A549 (cell line): ENCODE measurements around the gene PRMT3. TPM values are rescaled to one million over a fixed set of nuclear protein-coding genes. Genes with fewer than 3 reads are reported as not detected.

Source experiments
- ATAC-seq, 2 experiments: fragments of 200-7000 bp in 1 of 2; fragments of >200 bp in 1 of 2; cut with Nextera tagmentation in 1 of 2; cut with Tn5 transposase in 1 of 2; 3 replicates each; pipeline versions ENCODE4 v1.8.0 to v1.9.1; 2018 to 2020; ENCODE audit warnings: mild to moderate bottlenecking in 1 of 2, moderate library complexity in 1 of 2
- CTCF ChIA-PET: fragments of 300-600 bp; sonication (Branson Sonifier 250); formaldehyde crosslinking; extraction: SDS; loops from one replicate; lab custom pipeline; 2021; ENCODE audit warnings: antibody characterized with exemption, inconsistent platforms; lab: Yijun Ruan, JAX
- POLR2A ChIA-PET: fragments of 350-600 bp; formaldehyde crosslinking; extraction: SDS; loops from one replicate; lab custom pipeline; 2021; ENCODE audit warnings: antibody characterized with exemption, inconsistent platforms; lab: Yijun Ruan, JAX
- DNase-seq, 2 experiments: peaks; one replicate each; pipeline versions ENCODE4 v3.0.0 to v3.0.0-alpha.2; 2011 to 2016; ENCODE audit warnings: low read depth in 1 of 2, low spot score in 1 of 2
- FAIRE-seq: peaks from 2 replicates; lab custom pipeline; 2011; peaks lifted over from hg19 to GRCh38; lab: Jason Lieb, UNC
- H3K27ac ChIP-seq, 2 experiments: fragments of >200 bp; sonication (Bioruptor Twin); formaldehyde crosslinking; 3 replicates each; pipeline ENCODE4 v1.5.1; 2016 to 2017
- H3K4me1 ChIP-seq: fragments of >200 bp; sonication (Bioruptor Twin); formaldehyde crosslinking; 3 replicates; pipeline ENCODE4 v1.6.1; 2016
- H3K4me2 ChIP-seq: fragments of >200 bp; sonication (Bioruptor Twin); formaldehyde crosslinking; 3 replicates; pipeline ENCODE4 v1.6.1; 2016
- H3K4me3 ChIP-seq: fragments of >200 bp; sonication (Bioruptor Twin); formaldehyde crosslinking; 3 replicates; pipeline ENCODE4 v1.5.1; 2016
- H3K9me3 ChIP-seq: fragments of >200 bp; sonication (Bioruptor Twin); formaldehyde crosslinking; 3 replicates; pipeline ENCODE4 v1.6.1; 2016
- BCL3 ChIP-seq: fragments of >200 bp; sonication (Bioruptor Twin); formaldehyde crosslinking; IDR thresholded peaks from 3 replicates; pipeline ENCODE4 v1.6.1; 2016
- CHD2 ChIP-seq: fragments of 150-350 bp; IDR thresholded peaks from 2 replicates; pipeline ENCODE4 v1.6.1; 2014; ENCODE audit warnings: low read length; ENCODE audit not compliant: partially characterized antibody
- E2F6 ChIP-seq: IDR thresholded peaks from 2 replicates; pipeline ENCODE4 v1.6.1; 2012; ENCODE audit warnings: low read depth, borderline replicate concordance
- EHMT2 ChIP-seq: fragments of 200-600 bp; sonication (generic); IDR thresholded peaks from 2 replicates; pipeline ENCODE4 v1.6.1; 2016; ENCODE audit warnings: antibody characterized with exemption, low read depth, mild to moderate bottlenecking, moderate library complexity
- FOSB ChIP-seq: fragments of 250-450 bp; sonication (Bioruptor Pico); IDR thresholded peaks from 2 replicates; pipeline ENCODE4 v1.5.0; 2020; ENCODE audit warnings: mild to moderate bottlenecking, moderate library complexity
- FOSL2 ChIP-seq, 2 experiments: fragments of 450-650 bp in 1 of 2; fragments of >200 bp in 1 of 2; sonication (Bioruptor Twin) in 1 of 2; formaldehyde crosslinking; IDR thresholded peaks; 2 replicates each; pipeline versions ENCODE4 v1.5.0 to v1.6.1; 2016 to 2020; ENCODE audit warnings: mild to moderate bottlenecking in 1 of 2, moderate library complexity in 1 of 2
- HMGXB4 ChIP-seq: fragments of 250-450 bp; sonication (Bioruptor Pico); IDR thresholded peaks from 2 replicates; pipeline ENCODE4 v1.5.0; 2021; ENCODE audit warnings: mild to moderate bottlenecking, moderate library complexity, borderline replicate concordance
- HOXB13 ChIP-seq: fragments of 250-450 bp; sonication (Bioruptor Pico); IDR thresholded peaks from 2 replicates; pipeline ENCODE4 v1.5.0; 2020; ENCODE audit warnings: low read depth, mild to moderate bottlenecking, moderate library complexity
- MYC ChIP-seq: IDR thresholded peaks from 2 replicates; pipeline ENCODE4 v1.6.1; 2012; ENCODE audit warnings: mild to moderate bottlenecking, inconsistent platforms, low read length, improper control_type of control experiment, borderline replicate concordance
- RARB ChIP-seq: fragments of 250-450 bp; sonication (Bioruptor Pico); IDR thresholded peaks from 2 replicates; pipeline ENCODE4 v1.8.0; 2021; ENCODE audit warnings: mild to moderate bottlenecking, moderate library complexity
- REST ChIP-seq: fragments of 200-600 bp; sonication (generic); IDR thresholded peaks from 2 replicates; pipeline ENCODE4 v1.6.1; 2016; ENCODE audit warnings: antibody characterized with exemption, mild to moderate bottlenecking, moderate library complexity
- RFX5 ChIP-seq: fragments of 450-650 bp; IDR thresholded peaks from 2 replicates; pipeline ENCODE4 v1.7.1; 2014; ENCODE audit warnings: antibody characterized with exemption, mild to moderate bottlenecking, moderate library complexity
- RNF2 ChIP-seq: fragments of 200-600 bp; sonication (generic); IDR thresholded peaks from 2 replicates; pipeline ENCODE4 v1.6.1; 2016; ENCODE audit warnings: low read depth, mild to moderate bottlenecking, antibody characterized with exemption, moderate library complexity, borderline replicate concordance
- SREBF2 ChIP-seq: fragments of 450-650 bp; IDR thresholded peaks from 2 replicates; pipeline ENCODE4 v1.6.1; 2014; ENCODE audit warnings: mild to moderate bottlenecking, moderate library complexity
- TFCP2L1 ChIP-seq: fragments of 250-450 bp; sonication (Bioruptor Pico); IDR thresholded peaks from 2 replicates; pipeline ENCODE4 v1.5.0; 2021; ENCODE audit warnings: mild to moderate bottlenecking
- WGBS: methylation state at CpG from one replicate; pipeline ENCODE4 v1.1.6; 2017; ENCODE audit errors: missing lambda C conversion rate; 5-methylcytosine and 5-hydroxymethylcytosine counted together
- polyA plus RNA-seq, 4 experiments: library from polyadenylated mRNA; depleted of rRNA in 3 of 4; stranded (reverse); fragments of >200 nt; fragmentation: RNase III in 1 of 4; extraction: RNeasy Plus Mini Kit Qiagen cat#74134 plus additional on column Dnase treatment in 1 of 4; gene quantifications; 2 replicates in 3 of 4; 3 replicates in 1 of 4; pipeline ENCODE4 v1.2.3, GENCODE V29; 2011 to 2017

Gene PRMT3
- polyA plus RNA-seq, 2 of the 4 experiments (the other 2 are of a cell fraction): 34.6 to 53.9 TPM

- no peak overlapping the region for H3K27ac ChIP-seq
Measured at GRCh38 chr11:20467487-20468185, 80.1 kb downstream of the PRMT3 start.

More at GRCh38 chr11:20467487-20468185, 80.1 kb downstream of the PRMT3 start:
- ATAC-seq: no peak
- no peak for DNase-seq
- ChIA-PET POLR2A (no interaction called here), CTCF (interaction anchor here (0.7 kb wide), 1 partner anchor 143 kb away, joined by 3 read pairs; no protein-coding TSS in a partner anchor)
- Histone ChIP-seq H3K4me1 (no peaks in the 10 kb centered on the region), H3K4me3 (no peak overlapping the region), H3K4me2 (no peak overlapping the region), H3K9me3 (0 out of 3 replicates have a peak, but pooled peaks cover 2% of the 10 kb centered on the region)
- no peak for FAIRE-seq
- 83% methylated on average over 6 of the region's 6 CpGs for WGBS
- TF ChIP-seq HMGXB4 (CRISPR knock-in tag) (no peak), MYC (no peak), RARB (CRISPR knock-in tag) (no peak), RNF2 (no peak), SREBF2 (no peak), CHD2 (no peak), TFCP2L1 (no peak), BCL3 (no peak), RFX5 (no peak), FOSL2 (IDR thresholded peaks at IDR 0.05) (no peak), FOSL2 (CRISPR knock-in tag; IDR thresholded peaks at IDR 0.05) (no peak), HOXB13 (CRISPR knock-in tag) (no peak), FOSB (CRISPR knock-in tag) (no peak), E2F6 (no peak), EHMT2 (no peak), REST (no peak)
